HG02571 (cell line): ENCODE data around the gene ZNF775.

Experiments used
- ATAC-seq: cut with Tn5 transposase; IDR thresholded peaks from one replicate; pipeline ENCODE4 v1.9.1; 2021; ENCODE audit warnings: mild to moderate bottlenecking, moderate library complexity; ENCODE audit not compliant: unreplicated experiment

ZNF775 gene

GRCh38 chr7:150345012-150345411, 34.1 kb upstream of the ZNF775 start:
- ATAC-seq, result no peak

GRCh38 chr7:150346922-150347321, 32.2 kb upstream of the ZNF775 start:
- ATAC-seq, result no peak

GRCh38 chr7:150351587-150352194, 27.4 kb upstream of the ZNF775 start:
- ATAC-seq, result no peak

- no peak for ATAC-seq
Measured at GRCh38 chr7:150355666-150356059, 23.5 kb upstream of the ZNF775 start.

- no peak for ATAC-seq
Measured at GRCh38 chr7:150356265-150356897, 22.7 kb upstream of the ZNF775 start.

- no peak for ATAC-seq
Measured at GRCh38 chr7:150357270-150357669, 21.9 kb upstream of the ZNF775 start.

GRCh38 chr7:150357771-150358427, 21.2 kb upstream of the ZNF775 start:
- ATAC-seq, result no peak

GRCh38 chr7:150358433-150358832, 20.7 kb upstream of the ZNF775 start:
- no peak for ATAC-seq

GRCh38 chr7:150358988-150359621, 20.0 kb upstream of the ZNF775 start:
- ATAC-seq, result no peak

GRCh38 chr7:150359622-150360362, 19.3 kb upstream of the ZNF775 start:
- no peak for ATAC-seq

- ATAC-seq, result no peak
Measured at GRCh38 chr7:150360363-150361058, 18.6 kb upstream of the ZNF775 start.

- ATAC-seq, result no peak
Measured at GRCh38 chr7:150361402-150361801, 17.7 kb upstream of the ZNF775 start.

- no peak for ATAC-seq
Measured at GRCh38 chr7:150361807-150362621, 17.1 kb upstream of the ZNF775 start.

- ATAC-seq, result no peak
Measured at GRCh38 chr7:150363370-150363769, 15.8 kb upstream of the ZNF775 start.

GRCh38 chr7:150363872-150364271, 15.3 kb upstream of the ZNF775 start:
- no peak for ATAC-seq

GRCh38 chr7:150365194-150365593, 13.9 kb upstream of the ZNF775 start:
- no peak for ATAC-seq

GRCh38 chr7:150365673-150366398, 13.3 kb upstream of the ZNF775 start:
- no peak for ATAC-seq

- no peak for ATAC-seq
Measured at GRCh38 chr7:150367677-150368095, 11.4 kb upstream of the ZNF775 start.
